GM19099 (cell line): ENCODE measurements around the gene CHURC1.

Source experiments
- POLR2A ChIP-seq: IDR thresholded peaks from 3 replicates; pipeline ENCODE4 v1.6.1; 2011; ENCODE audit warnings: low read depth; ENCODE audit not compliant: insufficient read length; ENCODE audit errors: extremely low read depth

The CHURC1 gene

DNA sequence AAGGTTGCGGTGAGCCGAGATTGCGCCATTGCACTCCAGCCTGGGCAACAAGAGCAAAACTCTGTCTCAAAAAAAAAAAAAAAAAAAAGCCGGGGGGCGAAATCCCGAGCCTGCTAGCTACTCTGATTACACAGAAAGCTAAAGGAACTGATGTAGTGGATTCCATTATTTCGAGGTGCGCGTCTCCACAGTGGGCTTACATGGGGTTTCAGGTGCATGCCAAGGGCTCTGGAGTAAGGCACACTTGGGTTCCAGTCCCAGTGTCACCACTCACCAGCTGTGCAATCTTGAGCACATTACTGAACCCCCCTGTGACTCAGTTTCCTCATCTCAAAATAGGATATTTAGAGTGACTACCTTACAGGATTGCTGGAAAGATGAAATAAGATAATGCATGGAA, 59.6 kb downstream of the CHURC1 start:
- TF ChIP-seq POLR2A = no peak

DNA sequence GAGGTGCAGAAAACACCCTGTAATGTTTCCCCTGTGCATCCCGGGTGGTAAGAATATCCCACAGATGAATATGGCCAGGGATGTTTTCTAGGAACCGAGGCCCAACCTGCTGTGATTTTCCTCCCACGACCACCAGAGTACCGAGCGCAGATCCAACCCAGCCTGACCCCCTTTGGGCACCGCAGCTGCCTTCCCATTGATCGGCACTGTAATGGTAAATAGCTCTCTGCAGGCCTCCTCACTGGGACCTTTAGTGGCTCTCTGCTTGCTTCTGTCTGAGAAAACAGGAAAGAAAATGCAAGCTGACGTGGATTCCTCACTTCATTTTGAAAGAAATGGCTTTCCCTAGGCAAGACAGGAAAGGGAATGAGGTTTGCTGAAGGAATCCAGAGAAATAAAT, 60.3 kb downstream of the CHURC1 start:
- no peak for TF ChIP-seq POLR2A

DNA sequence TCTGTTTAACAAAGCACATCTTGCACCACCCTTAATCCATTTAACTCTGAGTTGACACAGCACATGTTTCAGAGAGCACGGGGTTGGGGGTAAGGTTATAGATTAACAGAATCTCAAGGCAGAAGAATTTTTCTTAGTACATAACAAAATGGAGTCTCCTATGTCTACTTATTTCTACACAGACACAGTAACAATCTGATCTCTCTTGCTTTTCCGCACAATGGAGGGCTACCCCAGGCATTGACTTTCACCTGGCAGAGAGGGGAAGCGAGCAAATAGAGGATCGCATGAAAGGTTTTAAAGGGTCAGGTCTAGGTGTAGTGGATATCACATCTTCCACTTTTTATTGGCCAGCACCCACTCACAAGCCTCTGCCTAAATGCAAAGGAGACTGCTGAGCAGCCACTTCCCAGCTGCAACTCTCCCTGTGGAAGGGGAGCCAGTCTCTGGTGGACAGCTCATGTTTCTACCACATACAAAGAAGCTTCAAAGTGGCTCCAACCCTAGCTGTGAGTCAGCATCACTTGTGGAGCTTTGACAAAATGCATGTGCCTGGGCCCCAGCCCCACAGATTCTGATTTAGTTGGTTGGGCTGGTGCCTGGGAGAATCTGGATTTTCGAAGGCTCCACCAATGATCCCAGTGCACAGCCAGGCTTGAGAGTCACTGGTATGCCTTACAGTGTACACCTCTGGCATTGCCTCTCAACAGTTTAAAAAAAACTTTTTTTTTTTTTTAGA, 65.2 kb downstream of the CHURC1 start:
- TF ChIP-seq POLR2A = no peak

DNA sequence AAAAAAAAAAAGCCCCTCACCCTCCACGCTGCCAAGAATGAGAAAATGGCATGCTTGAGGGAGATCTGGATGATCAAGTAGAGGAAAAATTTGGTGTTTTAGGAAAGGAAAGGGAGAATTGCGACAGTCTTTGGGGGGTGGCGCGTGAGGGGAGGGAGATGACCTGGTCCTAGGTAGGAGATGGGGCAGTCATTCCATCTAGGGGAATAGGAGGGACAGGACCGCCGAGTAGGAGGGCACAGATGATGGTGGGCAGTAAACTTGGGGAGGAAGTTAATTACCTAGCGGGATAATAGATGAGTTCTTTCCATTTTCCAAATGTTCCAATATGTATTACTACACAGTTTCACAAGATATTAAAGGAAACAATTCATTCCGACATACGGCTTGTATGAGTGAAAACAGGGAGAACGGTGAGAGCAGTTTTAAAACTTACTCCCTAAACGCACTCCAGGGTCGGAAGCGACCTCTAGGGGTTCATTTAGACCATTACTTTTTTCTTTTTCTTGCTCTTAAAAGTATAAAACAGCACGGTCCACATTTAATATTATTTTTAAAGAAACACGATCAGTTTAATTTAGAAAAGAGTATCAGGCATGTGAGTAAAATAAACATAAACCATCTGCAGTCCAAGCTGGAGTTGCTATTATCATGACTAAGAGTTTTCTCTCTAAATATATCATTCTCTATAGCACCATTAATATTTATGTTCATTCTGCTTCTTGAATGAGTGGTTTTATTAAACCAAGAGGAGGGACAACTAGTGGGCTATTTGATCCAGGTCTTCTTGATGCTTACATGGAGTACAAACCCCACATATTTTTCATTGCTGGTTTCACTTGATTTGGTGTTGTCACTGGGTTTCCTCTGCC, 69.4 kb downstream of the CHURC1 start:
- TF ChIP-seq POLR2A = no peak
